Endothelial cell of umbilical vein (primary cell): ENCODE measurements around the gene EXD2. TPM values are rescaled to one million over a fixed set of nuclear protein-coding genes. Genes with fewer than 3 reads are reported as not detected.

Experiments used
- BruUV-seq: library from RNA; stranded (reverse); fragments of 400-500 nt; replicated peaks from 2 replicates; lab custom pipeline; 2021; lab: Mats Ljungman, UMichigan
- CTCF ChIA-PET: fragments of 300-600, 350-600 bp; sonication (Branson Sonifier 250); formaldehyde crosslinking; loops from one replicate; lab custom pipeline; 2021; ENCODE audit warnings: antibody characterized with exemption, inconsistent platforms; lab: Charles Lee
- POLR2A ChIA-PET: fragments of 300-600, 350-600 bp; sonication (Branson Sonifier 250); formaldehyde crosslinking; loops from one replicate; lab custom pipeline; 2021; ENCODE audit warnings: antibody characterized with exemption, inconsistent platforms; lab: Charles Lee
- DNase-seq: peaks from one replicate; pipeline ENCODE4 v3.0.0-alpha.2; 2011; ENCODE audit warnings: low read depth, low spot score
- FAIRE-seq: peaks from 2 replicates; lab custom pipeline; 2011; peaks lifted over from hg19 to GRCh38; lab: Jason Lieb, UNC
- H2AFZ ChIP-seq: 2 replicates; pipeline ENCODE4 v1.6.0; 2012; ENCODE audit warnings: low read depth, low read length, control low read depth, inconsistent platforms
- H3K27ac ChIP-seq: 2 replicates; pipeline ENCODE4 v1.5.1; 2011; ENCODE audit warnings: low read depth, mild to moderate bottlenecking, control low read depth, low read length, moderate library complexity; ENCODE audit not compliant: insufficient read depth
- H3K27me3 ChIP-seq, 2 experiments: 2 replicates each; pipeline versions ENCODE4 v1.6.0 to v1.6.1; 2011; ENCODE audit warnings: low read length in 2 of 2, mixed read lengths in 1 of 2; ENCODE audit not compliant: control insufficient read depth in 2 of 2, insufficient read depth in 2 of 2
- H3K36me3 ChIP-seq, 2 experiments: 2 replicates in 1 of 2; 3 replicates in 1 of 2; pipeline ENCODE4 v1.5.1; 2011; ENCODE audit warnings: low read length in 2 of 2, mild to moderate bottlenecking in 1 of 2, moderate library complexity in 1 of 2; ENCODE audit not compliant: control insufficient read depth in 2 of 2, insufficient read depth in 2 of 2; ENCODE audit errors: extremely low read depth in 1 of 2
- H3K4me1 ChIP-seq: 3 replicates; pipeline ENCODE4 v1.5.1; 2011; ENCODE audit warnings: mild to moderate bottlenecking, low read length; ENCODE audit not compliant: control insufficient read depth, insufficient read depth; ENCODE audit errors: extremely low read depth
- H3K4me2 ChIP-seq: 2 replicates; pipeline ENCODE4 v1.6.1; 2011; ENCODE audit warnings: low read length, control low read depth, mixed read lengths; ENCODE audit not compliant: insufficient read depth
- H3K4me3 ChIP-seq, 3 experiments: fragments of 200-600 bp in 1 of 3; sonication (generic), shearing (Covaris generic) in 1 of 3; replicated peaks in 1 of 3; 2 replicates each; pipeline ENCODE4 v1.5.1; 2011 to 2016; ENCODE audit warnings: control low read depth in 3 of 3, low read length in 3 of 3, mild to moderate bottlenecking in 2 of 3, inconsistent platforms in 1 of 3, low read depth in 1 of 3, moderate library complexity in 1 of 3; ENCODE audit not compliant: insufficient read depth in 1 of 3
- H3K79me2 ChIP-seq: 2 replicates; pipeline ENCODE4 v1.6.0; 2012; ENCODE audit warnings: low read length, inconsistent platforms; ENCODE audit not compliant: control insufficient read depth, insufficient read depth
- H3K9ac ChIP-seq: replicated peaks from 2 replicates; pipeline ENCODE3; 2011; ENCODE audit warnings: low read length, control low read depth; ENCODE audit not compliant: insufficient read depth; ENCODE audit errors: extremely low read depth
- H3K9me1 ChIP-seq: replicated peaks from 3 replicates; pipeline ENCODE4 v1.6.0; 2011; ENCODE audit warnings: mild to moderate bottlenecking, low read length; ENCODE audit not compliant: control insufficient read depth, insufficient read depth; ENCODE audit errors: extremely low read depth
- H3K9me3 ChIP-seq: replicated peaks from 2 replicates; pipeline ENCODE4 v1.5.1; 2012; ENCODE audit warnings: low read length, inconsistent platforms; ENCODE audit not compliant: control insufficient read depth, insufficient read depth
- H4K20me1 ChIP-seq: replicated peaks from 2 replicates; pipeline ENCODE3; 2011; ENCODE audit warnings: mild to moderate bottlenecking, low read length; ENCODE audit not compliant: control insufficient read depth, insufficient read depth; ENCODE audit errors: extremely low read depth
- EZH2 ChIP-seq: IDR thresholded peaks from 2 replicates; pipeline ENCODE4 v1.6.1; 2012; ENCODE audit warnings: borderline replicate concordance, low read depth, mild to moderate bottlenecking, moderate library complexity, low read length, inconsistent platforms; ENCODE audit not compliant: severe bottlenecking
- FOS ChIP-seq: IDR thresholded peaks from 2 replicates; pipeline ENCODE4 v1.6.1; 2011; ENCODE audit warnings: mild to moderate bottlenecking, low read length, moderate library complexity, borderline replicate concordance; ENCODE audit not compliant: insufficient read depth
- GATA2 ChIP-seq: IDR thresholded peaks from 2 replicates; pipeline ENCODE4 v1.7.0; 2011; ENCODE audit warnings: low read depth, mild to moderate bottlenecking, moderate library complexity, mixed read lengths, low read length; ENCODE audit not compliant: insufficient read length, insufficient read depth
- JUN ChIP-seq: IDR thresholded peaks from 2 replicates; pipeline ENCODE4 v1.6.1; 2011; ENCODE audit warnings: borderline replicate concordance, low read depth; ENCODE audit not compliant: insufficient read length, insufficient read depth
- MAX ChIP-seq: IDR thresholded peaks from 2 replicates; pipeline ENCODE4 v1.6.1; 2011; ENCODE audit not compliant: insufficient read depth, insufficient read length
- MYC ChIP-seq: IDR thresholded peaks from one replicate; pipeline ENCODE4 v1.6.1; 2011; ENCODE audit warnings: mild to moderate bottlenecking, low read depth, low read length
- POLR2A ChIP-seq: IDR thresholded peaks from 2 replicates; pipeline ENCODE4 v1.6.1; 2012; ENCODE audit warnings: low read depth, mild to moderate bottlenecking, control low read depth, low read length
- POLR2AphosphoS5 ChIP-seq: IDR thresholded peaks from 2 replicates; pipeline ENCODE4 v1.6.1; 2012; ENCODE audit warnings: low read depth, mild to moderate bottlenecking, control low read depth, low read length, moderate library complexity; ENCODE audit not compliant: insufficient read depth
- dilution Hi-C: fragments of 300-500 bp; cut with MboI; formaldehyde crosslinking; loops from one replicate; pipeline ENCODE4 v1.15.0; 2019; ENCODE audit warnings: low sequenced_read_pairs; ENCODE audit not compliant: extremely low pct_ligation_motif_present
- intact Hi-C: fragments of 100-400 bp; cut with micrococcal nuclease; formaldehyde crosslinking; loops from one replicate; pipeline ENCODE4 v1.10.0; 2022
- polyA plus RNA-seq, 4 experiments: library from polyadenylated mRNA; depleted of rRNA in 3 of 4; stranded (reverse) in 3 of 4; unstranded in 1 of 4; fragments of >200 nt; gene quantifications; 2 replicates each; pipeline versions ENCODE4 v1.2.1 to v1.2.3, GENCODE V29; 2011 to 2012; ENCODE audit warnings: missing spikeins in 1 of 4
- total RNA-seq: library from RNA; stranded (reverse); gene quantifications from 2 replicates; pipeline ENCODE4 v1.2.3, GENCODE V29; 2021
- TF ChIP-seq, protein P1 (sequence below), 2 donors: IDR thresholded peaks; 1 replicate in 1 of 2; 2 replicates in 1 of 2; pipeline ENCODE4 v1.5.1; 2011; ENCODE audit warnings: low read length in 2 of 2, mild to moderate bottlenecking in 2 of 2, moderate library complexity in 2 of 2, control low read depth in 1 of 2, inconsistent platforms in 1 of 2, low read depth in 1 of 2; ENCODE audit not compliant: insufficient read depth in 1 of 2; ENCODE audit errors: extremely low read depth in 1 of 2

Gene EXD2
- total and polyA plus RNA-seq, 2 donors (not counting 3 experiments of a cell fraction or from before 2014, with no cell fraction given) = 11.6 to 22.6 TPM

DNA sequence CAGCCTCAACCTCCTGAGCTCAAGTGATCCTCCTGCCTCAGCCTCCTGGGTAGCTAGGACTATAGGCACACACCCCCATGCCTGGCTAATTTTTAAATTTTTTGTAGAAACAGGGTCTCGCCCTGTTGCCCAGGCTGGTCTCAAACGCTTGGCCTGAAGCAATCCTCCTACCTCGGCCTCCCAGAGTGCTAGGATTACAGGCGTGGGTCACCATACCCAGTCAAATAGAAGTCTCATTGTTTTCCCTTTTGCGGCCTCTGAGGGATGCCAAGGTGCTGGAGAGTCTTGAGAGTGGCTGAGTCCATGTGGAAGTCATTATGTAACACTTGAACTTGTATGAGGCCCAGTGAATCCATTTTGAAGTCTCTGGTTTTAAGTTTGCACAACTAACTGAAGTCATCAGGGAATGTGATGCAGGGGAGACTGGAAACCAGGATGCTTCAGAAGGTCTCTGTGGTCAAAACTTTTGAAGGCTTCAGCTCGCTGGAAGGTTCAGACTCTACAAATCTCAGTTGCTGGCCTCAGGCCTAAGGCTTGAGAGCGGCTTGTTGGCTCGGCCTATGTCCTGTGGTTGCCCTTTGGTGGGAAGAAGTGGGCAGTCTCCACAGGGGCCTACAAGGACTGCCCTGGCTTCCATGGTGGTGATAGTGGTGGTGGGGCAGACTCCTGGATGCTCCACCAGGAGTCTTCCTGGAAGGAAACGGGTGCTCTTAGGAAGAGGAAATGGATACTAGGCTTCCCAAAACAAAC, 97.8 kb downstream of the EXD2 start:
- H3K4me2 ChIP-seq = no peak overlapping the region
- H3K4me3 ChIP-seq = no peak overlapping the region
- H3K9ac ChIP-seq = no peak overlapping the region
- H3K4me1 ChIP-seq = no peaks in the 10 kb centered on the region
- TF ChIP-seq FOS (no peak), POLR2A (no peak), EZH2 (no peak), GATA2 (no peak), MYC (no peak)
- H3K9me1 ChIP-seq = no peaks in the 10 kb centered on the region
- dilution Hi-C loops = no loop called here
- DNase-seq = no peak
- H2AFZ ChIP-seq = no peak overlapping the region
- CTCF ChIA-PET = interaction anchor here (1.0 kb wide), 1 partner anchor 16 kb away, joined by 3 read pairs; no protein-coding TSS in a partner anchor
- no peaks in the 10 kb centered on the region for H4K20me1 ChIP-seq
- no peaks in the 10 kb centered on the region for H3K9me3 ChIP-seq
- POLR2A ChIA-PET = no interaction called here
- H3K27me3 ChIP-seq = no peaks in the 10 kb centered on the region
- H3K27ac ChIP-seq = no peak overlapping the region
- BruUV-seq = no TSS peak
- H3K79me2 ChIP-seq = no peaks in the 10 kb centered on the region
- intact Hi-C loops = loop anchor here (1.0 to 5.0 kb wide), 2 partner anchors 47 to 160 kb away; no protein-coding TSS in a partner anchor
- no peaks in the 10 kb centered on the region for H3K36me3 ChIP-seq
- FAIRE-seq = no peak

GRCh38 chr14:69289811-69290520, 98.7 kb downstream of the EXD2 start:
- Histone ChIP-seq H3K4me3 (no peak overlapping the region), H2AFZ (no peak overlapping the region), H3K27me3 (no peaks in the 10 kb centered on the region), H3K4me2 (no peak overlapping the region), H3K9ac (no peak overlapping the region), H3K79me2 (no peaks in the 10 kb centered on the region), H3K36me3 (no peaks in the 10 kb centered on the region), H3K27ac (no peak overlapping the region), H3K4me1 (no peaks in the 10 kb centered on the region), H3K9me1 (no peaks in the 10 kb centered on the region), H4K20me1 (no peaks in the 10 kb centered on the region), H3K9me3 (no peaks in the 10 kb centered on the region)
- FAIRE-seq = no peak
- intact Hi-C loops (loop anchor here (5.0 kb wide), 1 partner anchor 48 kb away; no protein-coding TSS in a partner anchor), dilution Hi-C loops (no loop called here)
- no peak for DNase-seq
- POLR2A ChIA-PET = no interaction called here
- CTCF ChIA-PET = interaction anchor here (0.8 kb wide), 1 partner anchor 29 kb away, joined by 3 read pairs; no protein-coding TSS in a partner anchor
- TF ChIP-seq, protein P1, sequence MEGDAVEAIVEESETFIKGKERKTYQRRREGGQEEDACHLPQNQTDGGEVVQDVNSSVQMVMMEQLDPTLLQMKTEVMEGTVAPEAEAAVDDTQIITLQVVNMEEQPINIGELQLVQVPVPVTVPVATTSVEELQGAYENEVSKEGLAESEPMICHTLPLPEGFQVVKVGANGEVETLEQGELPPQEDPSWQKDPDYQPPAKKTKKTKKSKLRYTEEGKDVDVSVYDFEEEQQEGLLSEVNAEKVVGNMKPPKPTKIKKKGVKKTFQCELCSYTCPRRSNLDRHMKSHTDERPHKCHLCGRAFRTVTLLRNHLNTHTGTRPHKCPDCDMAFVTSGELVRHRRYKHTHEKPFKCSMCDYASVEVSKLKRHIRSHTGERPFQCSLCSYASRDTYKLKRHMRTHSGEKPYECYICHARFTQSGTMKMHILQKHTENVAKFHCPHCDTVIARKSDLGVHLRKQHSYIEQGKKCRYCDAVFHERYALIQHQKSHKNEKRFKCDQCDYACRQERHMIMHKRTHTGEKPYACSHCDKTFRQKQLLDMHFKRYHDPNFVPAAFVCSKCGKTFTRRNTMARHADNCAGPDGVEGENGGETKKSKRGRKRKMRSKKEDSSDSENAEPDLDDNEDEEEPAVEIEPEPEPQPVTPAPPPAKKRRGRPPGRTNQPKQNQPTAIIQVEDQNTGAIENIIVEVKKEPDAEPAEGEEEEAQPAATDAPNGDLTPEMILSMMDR (IDR thresholded peaks at IDR 0.05; ENCODE audit: extremely low read depth in 1 of 2, insufficient read depth in 1 of 2, low read depth in 1 of 2, low read length in 2 of 2) = no peak
- TF ChIP-seq POLR2AphosphoS5 = no peak
- no peak for TF ChIP-seq FOS
- TF ChIP-seq POLR2A = no peak
- no peak for TF ChIP-seq MYC
- no peak for TF ChIP-seq MAX
- TF ChIP-seq GATA2 = no peak
- no peak for TF ChIP-seq EZH2
- no peak for TF ChIP-seq JUN
- no TSS peak for BruUV-seq
